Muscle of leg (tissue), 9 donors: ENCODE results near the gene GOLGA8S. TPM values are rescaled to one million over a fixed set of nuclear protein-coding genes. Genes with fewer than 3 reads are reported as not detected.

ENCODE experiments used
- polyA plus RNA-seq, 8 donors: library from polyadenylated mRNA; unstranded; fragments of 120-200 nt; gene quantifications; one replicate each; pipeline versions ENCODE4 v1.2.1 to v1.2.3, GENCODE V29; 2013; ENCODE audit warnings: inconsistent platforms in 1 of 8, low replicate concordance in 1 of 8; ENCODE audit not compliant: insufficient read length in 8 of 8, insufficient read depth in 1 of 8
- total RNA-seq: library from RNA; stranded (reverse); fragments of 120-200 nt; gene quantifications from one replicate; pipeline ENCODE4 v1.2.4, GENCODE V29; 2013

The GOLGA8S gene
- total and polyA plus RNA-seq, 9 donors: 0.18 to 1.2 (median 0.49) TPM

Other genes starting within 250 kb of the GOLGA8S start
- not detected for gene GOLGA6L1, start 217.9 kb upstream of the GOLGA8S start, total RNA-seq
- under 1 TPM in 2 of 8 donors, not detected in 6; 0.06 to 0.09 TPM for gene GOLGA6L1, start 217.9 kb upstream of the GOLGA8S start, polyA plus RNA-seq
- 0.18 TPM for gene GOLGA6L26, start 20.6 kb upstream of the GOLGA8S start, total RNA-seq
- gene GOLGA6L26, start 20.6 kb upstream of the GOLGA8S start, polyA plus RNA-seq: not detected
- not detected for gene GOLGA6L2, start 92.5 kb downstream of the GOLGA8S start, total RNA-seq
- gene GOLGA6L2, start 92.5 kb downstream of the GOLGA8S start, polyA plus RNA-seq: under 1 TPM in 1 of 8 donors, not detected in 7; 0.05 TPM
- gene MKRN3, start 210.9 kb downstream of the GOLGA8S start, total RNA-seq: 0.62 TPM
- 1 to 10 TPM in 6 of 8 donors, under 1 TPM in 2; 0.41 to 4.3 (median 2.0) TPM for gene MKRN3, start 210.9 kb downstream of the GOLGA8S start, polyA plus RNA-seq